Smooth muscle cell (in vitro differentiated cells): ENCODE results near the gene TES. TPM values are rescaled to one million over a fixed set of nuclear protein-coding genes. Genes with fewer than 3 reads are reported as not detected.

Experiments used
- DNase-seq: peaks from one replicate; lab custom pipeline; 2025; ENCODE audit not compliant: unreplicated experiment; lab: John Stamatoyannopoulos, UW
- H2AFZ ChIP-seq: fragments of 200-600 bp; sonication (generic); 2 replicates; pipeline ENCODE4 v1.6.0; 2016; ENCODE audit warnings: antibody characterized with exemption, low read depth, mild to moderate bottlenecking
- H3F3A ChIP-seq: fragments of 200-600 bp; sonication (generic); 2 replicates; pipeline ENCODE4 v1.6.0; 2017; ENCODE audit warnings: antibody characterized with exemption, low read depth
- H3K27ac ChIP-seq: fragments of 200-600 bp; sonication (generic); 2 replicates; pipeline ENCODE4 v1.5.1; 2016; ENCODE audit warnings: low read depth, mild to moderate bottlenecking
- H3K27me3 ChIP-seq: fragments of 200-600 bp; sonication (generic); 2 replicates; pipeline ENCODE4 v1.6.1; 2016; ENCODE audit warnings: low read depth, mild to moderate bottlenecking
- H3K36me3 ChIP-seq: fragments of 200-600 bp; sonication (generic); 2 replicates; pipeline ENCODE4 v1.5.1; 2016; ENCODE audit warnings: low read depth
- H3K4me1 ChIP-seq: fragments of 200-600 bp; sonication (generic); 2 replicates; pipeline ENCODE4 v1.5.1; 2016; ENCODE audit warnings: low read depth
- H3K4me2 ChIP-seq: fragments of 200-600 bp; sonication (generic); 2 replicates; pipeline ENCODE4 v1.6.0; 2016; ENCODE audit warnings: mild to moderate bottlenecking
- H3K4me3 ChIP-seq: fragments of 200-600 bp; sonication (generic); 2 replicates; pipeline ENCODE4 v1.5.1; 2016; ENCODE audit warnings: mild to moderate bottlenecking
- H3K79me2 ChIP-seq: fragments of 200-600 bp; sonication (generic); 2 replicates; pipeline ENCODE4 v1.6.0; 2016; ENCODE audit warnings: low read depth, mild to moderate bottlenecking
- H3K9ac ChIP-seq: fragments of 200-600 bp; sonication (generic); 2 replicates; pipeline ENCODE4 v1.6.0; 2016; ENCODE audit warnings: low read depth
- H3K9me3 ChIP-seq: fragments of 200-600 bp; sonication (generic); replicated peaks from 2 replicates; pipeline ENCODE4 v1.5.1; 2016; ENCODE audit warnings: low read depth
- H4K20me1 ChIP-seq: fragments of 200-600 bp; sonication (generic); 2 replicates; pipeline ENCODE4 v1.6.0; 2016; ENCODE audit warnings: low read depth
- CTCF ChIP-seq: fragments of 200-600 bp; sonication (generic); IDR thresholded peaks from 2 replicates; pipeline ENCODE4 v1.5.1; 2017; ENCODE audit warnings: borderline replicate concordance, mild to moderate bottlenecking, antibody characterized with exemption; ENCODE audit not compliant: insufficient read depth, poor library complexity, severe bottlenecking
- WGBS: methylation state at CpG from one replicate; pipeline ENCODE4 v1.1.7; 2016; ENCODE audit warnings: low lambda C conversion rate; 5-methylcytosine and 5-hydroxymethylcytosine counted together
- polyA plus RNA-seq: library from polyadenylated mRNA; unstranded; fragments of >200 nt; fragmentation: Nextera tagmentation; extraction: Ambion mirVana; gene quantifications from 2 replicates; pipeline ENCODE4 v1.2.1, GENCODE V29; 2016
- total RNA-seq: library from RNA; depleted of rRNA; stranded (reverse); fragments of >200 nt; gene quantifications from 2 replicates; pipeline ENCODE4 v1.2.3, GENCODE V29; 2014

Gene TES
- total and polyA plus RNA-seq, 2 experiments from 2014 or later, result 74.6 to 149 TPM

GRCh38 chr7:116269466-116269865 lies 59.1 kb downstream of the TES start:
- Histone ChIP-seq H3K9ac (no peak overlapping the region), H3K4me2 (no peak overlapping the region), H3K79me2 (no peaks in the 10 kb centered on the region), H3F3A (peaks cover 12% of the 10 kb centered on the region), H3K4me3 (no peak overlapping the region), H3K27ac (no peak overlapping the region), H3K4me1 (peaks cover 7% of the 10 kb centered on the region), H3K27me3 (no peaks in the 10 kb centered on the region), H3K36me3 (no peaks in the 10 kb centered on the region), H2AFZ (no peak overlapping the region), H4K20me1 (no peaks in the 10 kb centered on the region), H3K9me3 (no peaks in the 10 kb centered on the region)
- whole genome bisulfite sequencing, result 81% methylated on average over 4 of the region's 4 CpGs
- no peak for TF ChIP-seq CTCF
- no peak for DNase-seq

GRCh38 chr7:116271161-116271913 lies 61.0 kb downstream of the TES start:
- peak overlapping the region; percentile 45 for H2AFZ ChIP-seq
- H4K20me1 ChIP-seq, result no peaks in the 10 kb centered on the region
- DNase-seq, result no peak
- 25% methylated on average over 5 of the region's 5 CpGs for WGBS
- no peaks in the 10 kb centered on the region for H3K79me2 ChIP-seq
- no peak overlapping the region for H3K9ac ChIP-seq
- H3K9me3 ChIP-seq, result no peaks in the 10 kb centered on the region
- TF ChIP-seq CTCF, result no peak
- H3K4me2 ChIP-seq, result peak overlapping the region; percentile 82
- H3K27ac ChIP-seq, result peak overlapping the region; percentile 94
- no peak overlapping the region for H3K4me3 ChIP-seq
- H3K36me3 ChIP-seq, result no peaks in the 10 kb centered on the region
- H3K4me1 ChIP-seq, result peaks cover 7% of the 10 kb centered on the region
- H3F3A ChIP-seq, result peaks cover 12% of the 10 kb centered on the region
- no peaks in the 10 kb centered on the region for H3K27me3 ChIP-seq

GRCh38 chr7:116271963-116272886 lies 61.9 kb downstream of the TES start:
- Histone ChIP-seq H3K4me1 (peaks cover 7% of the 10 kb centered on the region), H3K27ac (peak overlapping the region; percentile 94), H3K4me2 (peak overlapping the region; percentile 82), H3K9ac (peak overlapping the region; percentile 61), H3K36me3 (no peaks in the 10 kb centered on the region), H3K9me3 (no peaks in the 10 kb centered on the region), H2AFZ (peak overlapping the region; percentile 59), H4K20me1 (no peaks in the 10 kb centered on the region), H3K4me3 (peak overlapping the region; percentile 33), H3K27me3 (no peaks in the 10 kb centered on the region), H3K79me2 (no peaks in the 10 kb centered on the region), H3F3A (peaks cover 12% of the 10 kb centered on the region)
- TF ChIP-seq CTCF, result no peak
- DNase-seq, result no peak
- WGBS, result 19% methylated on average over 4 of the region's 4 CpGs
